Stimulated activated naive CD8-positive, alpha-beta T cell treated with anti-CD3 and anti-CD28 coated beads, Interleukin-15, Interleukin-2, amounts not matched to agents 100 ng/mL and 50 ng/mL, for 24 hours (primary cell): ENCODE results near the gene RP2.

Experiments used
- H3K27ac Mint-ChIP-seq: one replicate; pipeline ENCODE4 v1.8.0; 2021; ENCODE audit warnings: mild to moderate bottlenecking, mixed read lengths
- H3K27me3 Mint-ChIP-seq: one replicate; pipeline ENCODE4 v1.8.0; 2021; ENCODE audit warnings: mixed read lengths
- H3K36me3 Mint-ChIP-seq: one replicate; pipeline ENCODE4 v1.8.0; 2021; ENCODE audit warnings: low read depth, mixed read lengths
- H3K4me1 Mint-ChIP-seq: one replicate; pipeline ENCODE4 v1.8.0; 2021; ENCODE audit warnings: low read depth, mixed read lengths
- H3K4me3 Mint-ChIP-seq: one replicate; pipeline ENCODE4 v1.8.0; 2021; ENCODE audit warnings: mild to moderate bottlenecking, mixed read lengths
- H3K9me3 Mint-ChIP-seq: one replicate; pipeline ENCODE4 v1.8.0; 2021; ENCODE audit warnings: mixed read lengths

The RP2 gene

DNA sequence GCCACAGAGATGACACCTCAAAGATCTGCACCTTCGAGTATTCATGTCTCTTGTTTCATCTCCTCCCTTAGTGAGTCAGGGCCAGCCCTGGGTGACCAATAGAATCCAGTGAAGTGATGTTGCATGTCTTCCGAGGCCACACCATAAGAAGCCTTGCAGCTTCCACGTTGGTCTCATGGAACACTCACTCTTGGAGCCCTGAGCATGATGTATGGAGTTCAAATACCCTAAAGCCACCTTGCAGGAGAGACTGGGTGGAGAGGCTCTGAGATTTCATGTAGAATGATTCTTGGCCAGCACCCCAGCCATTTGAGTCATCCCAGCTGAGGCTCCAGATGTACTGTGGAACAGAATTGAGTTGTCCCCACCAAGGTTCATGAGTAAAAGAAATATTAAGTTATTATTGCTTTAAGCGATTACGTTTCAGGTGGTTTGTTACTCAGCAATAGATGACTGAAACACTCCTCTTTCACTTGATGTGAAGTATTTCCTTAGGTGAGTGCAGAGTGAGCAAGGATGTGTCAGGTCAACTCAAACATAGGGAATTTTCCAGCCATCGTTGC, 5.0 kb upstream of the RP2 start:
- no peak overlapping the region for H3K27ac Mint-ChIP-seq
- no peaks in the 10 kb centered on the region for H3K27me3 Mint-ChIP-seq
- H3K36me3 Mint-ChIP-seq: no peaks in the 10 kb centered on the region
- no peak overlapping the region for H3K4me3 Mint-ChIP-seq
- no peaks in the 10 kb centered on the region for H3K9me3 Mint-ChIP-seq
- H3K4me1 Mint-ChIP-seq: peaks cover 6% of the 10 kb centered on the region

DNA sequence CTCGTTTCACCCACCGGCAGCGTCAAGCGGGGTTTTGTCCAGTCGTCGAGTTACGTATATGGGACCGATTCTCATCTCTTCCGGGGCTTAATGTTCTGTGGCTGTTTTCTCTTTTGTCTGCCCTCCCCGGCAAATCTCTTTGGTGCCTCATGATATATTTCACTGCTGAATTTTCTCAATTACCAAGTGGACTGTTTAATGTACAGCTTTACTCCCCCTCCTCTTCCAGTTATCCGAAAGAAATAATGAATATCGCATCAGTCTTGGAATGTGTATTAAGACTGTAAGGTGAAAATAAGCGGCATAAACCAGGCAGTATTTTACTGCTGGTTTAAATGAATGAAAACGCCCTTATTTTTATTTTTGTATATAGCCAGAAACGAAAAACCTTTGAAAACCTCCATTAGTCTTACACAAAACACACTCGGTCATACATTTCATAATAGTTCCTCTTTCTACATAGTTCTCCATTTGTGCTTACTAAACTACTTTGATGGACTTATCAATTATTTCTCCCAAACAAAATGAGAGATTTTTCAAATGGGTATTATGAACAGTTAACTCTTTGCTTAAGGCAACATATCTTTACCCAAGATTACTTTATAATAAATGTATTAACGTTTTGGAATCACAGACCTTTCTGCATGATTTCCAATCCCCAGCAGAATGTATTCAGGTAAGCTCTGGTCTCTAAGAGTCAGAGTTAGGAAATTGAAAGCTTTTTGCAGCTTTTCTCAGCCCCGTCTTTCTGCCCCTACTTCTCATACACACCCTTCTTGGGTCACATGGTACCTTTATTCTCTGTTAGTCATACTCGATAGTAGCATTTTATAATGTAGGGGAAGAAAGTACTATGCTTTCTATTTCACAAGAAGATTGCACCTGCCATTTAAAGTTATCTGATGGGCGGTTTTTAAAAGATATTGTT, 979 bp downstream of the RP2 start:
- H3K27ac Mint-ChIP-seq: peak overlapping the region; percentile 88

DNA sequence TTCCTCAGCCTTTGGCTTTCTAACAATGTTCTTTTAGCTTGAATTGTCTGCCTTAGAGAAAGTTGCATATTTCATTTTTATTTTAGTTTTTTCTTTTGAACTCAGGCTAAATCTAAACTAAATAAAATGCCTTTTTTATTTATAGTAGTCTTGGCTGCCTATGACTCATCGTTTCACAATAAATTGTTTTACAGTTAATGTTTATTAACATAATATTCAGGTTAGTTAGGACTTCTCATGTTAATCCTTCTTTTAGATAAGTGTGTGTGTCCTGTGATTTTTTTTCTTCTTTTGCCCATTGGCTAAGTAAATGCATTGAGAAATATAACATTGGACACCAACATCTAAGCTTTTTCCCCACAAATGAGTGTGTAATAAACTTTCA, 1.6 kb downstream of the RP2 start:
- Mint-ChIP-seq H3K36me3 (no peaks in the 10 kb centered on the region), H3K4me1 (peaks cover 21% of the 10 kb centered on the region), H3K27me3 (no peaks in the 10 kb centered on the region), H3K27ac (no peak overlapping the region), H3K9me3 (no peaks in the 10 kb centered on the region), H3K4me3 (peak overlapping the region; percentile 94)

More for the DNA sequence above, 979 bp downstream of the RP2 start:
- H3K36me3 Mint-ChIP-seq: no peaks in the 10 kb centered on the region
- H3K9me3 Mint-ChIP-seq: no peaks in the 10 kb centered on the region
- no peaks in the 10 kb centered on the region for H3K27me3 Mint-ChIP-seq
- H3K4me3 Mint-ChIP-seq: peak overlapping the region; percentile 94
- peaks cover 21% of the 10 kb centered on the region for H3K4me1 Mint-ChIP-seq

DNA sequence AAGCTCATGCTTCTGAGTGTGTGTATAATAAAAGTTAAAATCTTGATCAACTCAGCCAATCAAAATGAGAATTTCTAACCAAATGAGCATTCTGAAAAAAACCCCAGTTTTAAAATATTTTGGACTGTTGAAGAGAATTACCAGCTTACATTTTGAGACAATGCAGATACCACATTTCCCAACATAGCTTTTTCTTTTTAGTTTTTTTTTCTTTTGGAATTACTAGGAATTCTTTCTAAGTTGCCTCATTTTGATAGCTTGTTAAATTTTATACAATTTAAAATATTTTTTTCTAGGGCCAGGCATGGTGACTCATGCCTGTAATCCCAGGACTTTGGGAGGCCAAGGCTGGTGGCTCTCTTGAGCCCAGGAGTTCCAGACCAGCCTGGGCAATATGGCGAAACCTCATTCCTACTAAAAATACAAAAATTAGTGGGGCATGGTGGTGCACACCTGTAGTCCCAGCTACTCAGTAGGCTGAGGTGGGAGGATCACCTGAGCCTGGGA, 2.2 kb downstream of the RP2 start:
- no peak overlapping the region for H3K27ac Mint-ChIP-seq
- no peaks in the 10 kb centered on the region for H3K36me3 Mint-ChIP-seq
- H3K4me3 Mint-ChIP-seq: peak overlapping the region; percentile 94
- H3K9me3 Mint-ChIP-seq: no peaks in the 10 kb centered on the region
- no peaks in the 10 kb centered on the region for H3K27me3 Mint-ChIP-seq
- peaks cover 21% of the 10 kb centered on the region for H3K4me1 Mint-ChIP-seq

DNA sequence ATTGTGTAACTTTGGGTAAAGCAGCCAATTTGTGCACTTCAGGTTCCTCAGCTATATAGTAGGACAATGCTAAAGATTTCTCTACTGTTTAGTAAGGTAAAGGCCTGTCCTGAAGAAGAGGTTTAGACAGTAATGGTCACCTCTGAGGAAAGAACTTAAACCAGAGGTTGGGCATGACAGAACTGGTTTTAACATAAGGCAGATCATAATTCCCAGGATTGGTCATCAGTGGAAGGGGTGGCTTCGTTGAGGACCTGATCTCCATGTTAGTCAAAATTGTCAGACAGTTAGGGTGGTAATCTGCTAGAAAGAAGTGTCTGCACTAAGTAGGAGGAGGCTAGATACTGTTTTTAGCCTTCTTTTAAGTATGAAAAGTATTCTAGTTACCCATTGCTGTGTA, 4.1 kb downstream of the RP2 start:
- Mint-ChIP-seq H3K9me3 (no peaks in the 10 kb centered on the region), H3K4me3 (no peak overlapping the region), H3K36me3 (no peaks in the 10 kb centered on the region), H3K27ac (no peak overlapping the region), H3K27me3 (no peaks in the 10 kb centered on the region), H3K4me1 (peaks cover 21% of the 10 kb centered on the region)

DNA sequence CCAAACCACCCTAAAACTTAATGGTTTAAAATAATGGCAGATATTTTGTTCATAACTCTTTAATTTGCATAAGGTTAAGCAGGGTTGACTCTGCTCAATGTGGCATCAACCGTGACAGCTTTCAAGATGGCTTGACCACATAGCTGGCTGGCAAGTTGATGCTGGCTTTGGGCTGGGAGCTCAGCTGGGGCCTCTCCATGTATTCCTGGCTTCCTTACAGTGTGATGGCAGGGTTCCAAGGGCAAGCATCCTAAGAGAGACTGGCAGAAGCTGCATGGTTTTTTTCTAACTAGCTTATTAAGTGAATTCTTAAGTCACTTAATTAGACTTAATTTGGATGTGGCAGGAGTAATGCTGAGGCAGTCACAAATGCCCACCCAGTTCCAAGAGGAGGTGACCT, 4.5 kb downstream of the RP2 start:
- H3K27me3 Mint-ChIP-seq: no peaks in the 10 kb centered on the region
- H3K27ac Mint-ChIP-seq: no peak overlapping the region
- H3K4me1 Mint-ChIP-seq: peaks cover 17% of the 10 kb centered on the region
- H3K4me3 Mint-ChIP-seq: no peak overlapping the region
- no peaks in the 10 kb centered on the region for H3K36me3 Mint-ChIP-seq
- H3K9me3 Mint-ChIP-seq: no peaks in the 10 kb centered on the region

DNA sequence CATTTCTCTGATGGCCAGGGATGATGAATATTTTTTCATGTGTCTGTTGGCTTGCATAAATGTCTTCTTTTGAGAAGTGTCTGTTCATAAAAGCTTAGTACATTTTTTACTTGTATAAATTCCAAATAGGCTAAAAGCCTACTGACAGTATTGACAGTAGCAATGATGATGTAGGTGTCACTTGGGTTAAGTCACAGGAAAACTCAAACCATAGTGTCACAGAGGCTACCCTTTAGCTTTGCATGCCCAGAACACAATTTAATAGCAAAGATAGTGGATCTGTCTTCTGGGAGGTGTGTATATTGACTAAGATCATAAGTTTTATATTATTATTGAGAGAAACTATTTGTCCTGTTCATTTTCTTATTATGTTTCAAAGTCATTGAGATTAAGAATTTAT, 8.1 kb downstream of the RP2 start:
- Mint-ChIP-seq H3K36me3 (no peaks in the 10 kb centered on the region), H3K9me3 (no peaks in the 10 kb centered on the region), H3K27me3 (no peaks in the 10 kb centered on the region), H3K4me3 (no peak overlapping the region), H3K4me1 (peaks cover 10% of the 10 kb centered on the region), H3K27ac (no peak overlapping the region)

DNA sequence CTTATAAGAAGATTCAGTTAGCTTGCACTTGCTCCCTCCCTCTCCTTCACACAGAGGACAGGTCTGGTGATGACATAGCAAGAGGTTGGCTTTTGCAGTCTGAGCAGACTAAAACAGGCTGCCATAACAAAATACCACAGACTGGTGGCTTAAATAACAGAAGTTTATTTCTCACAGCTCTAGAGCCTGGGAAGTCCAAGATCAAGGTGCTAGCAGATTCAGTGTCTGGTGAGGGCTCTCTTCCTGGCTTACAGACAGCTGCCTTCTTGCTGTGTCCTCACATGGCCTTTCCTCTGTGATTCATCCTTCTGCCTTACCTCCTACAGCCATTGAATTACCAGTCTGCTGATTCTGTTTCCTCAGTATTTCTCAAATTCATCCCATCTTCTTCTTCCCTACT, 13.1 kb downstream of the RP2 start:
- Mint-ChIP-seq H3K9me3 (no peaks in the 10 kb centered on the region), H3K27ac (no peak overlapping the region), H3K36me3 (peaks cover 4% of the 10 kb centered on the region), H3K4me1 (peaks cover 7% of the 10 kb centered on the region), H3K4me3 (no peak overlapping the region), H3K27me3 (no peaks in the 10 kb centered on the region)

DNA sequence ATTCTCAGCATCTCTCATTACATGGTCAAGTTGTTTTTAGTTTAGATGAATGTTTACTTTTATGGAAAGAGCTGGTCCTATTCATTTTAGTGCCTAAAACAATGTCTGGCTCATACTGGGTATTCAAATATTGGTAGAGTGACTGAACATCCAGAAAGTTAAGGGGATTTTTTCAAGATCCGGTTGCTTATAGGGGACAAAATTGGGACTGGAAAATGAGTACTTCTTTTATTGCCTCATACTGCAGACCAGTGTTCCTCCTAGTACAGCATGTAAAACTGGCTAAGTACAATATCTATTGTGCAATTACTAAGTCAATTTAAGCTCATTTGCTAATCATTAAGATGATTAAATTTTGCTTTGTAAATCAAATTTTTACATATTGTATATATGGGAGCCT, 13.9 kb downstream of the RP2 start:
- Mint-ChIP-seq H3K27ac (no peak overlapping the region), H3K4me3 (no peak overlapping the region), H3K27me3 (no peaks in the 10 kb centered on the region), H3K36me3 (peaks cover 4% of the 10 kb centered on the region), H3K9me3 (no peaks in the 10 kb centered on the region), H3K4me1 (peaks cover 7% of the 10 kb centered on the region)

DNA sequence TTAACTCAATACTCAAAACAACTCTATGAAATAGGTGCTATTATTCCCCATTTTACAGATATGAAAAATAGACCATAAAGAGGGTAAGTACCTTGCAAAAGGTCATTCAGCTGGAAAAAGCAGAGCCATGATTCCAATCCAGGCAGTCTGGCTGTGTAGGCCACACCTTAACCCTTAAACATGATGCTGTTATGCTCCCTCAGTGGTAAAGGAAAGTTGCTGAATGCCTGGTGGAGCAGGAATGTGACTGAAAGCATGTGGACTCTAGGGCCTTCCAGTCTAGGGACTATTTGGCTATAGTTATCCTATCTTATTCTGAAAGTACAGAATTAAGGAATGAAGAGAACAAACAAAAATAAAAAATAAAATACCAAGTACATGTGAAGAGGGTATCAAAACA, 19.6 kb downstream of the RP2 start:
- Mint-ChIP-seq H3K36me3 (peaks cover 17% of the 10 kb centered on the region), H3K27me3 (no peaks in the 10 kb centered on the region), H3K9me3 (no peaks in the 10 kb centered on the region), H3K4me1 (no peaks in the 10 kb centered on the region), H3K27ac (no peak overlapping the region), H3K4me3 (no peak overlapping the region)

DNA sequence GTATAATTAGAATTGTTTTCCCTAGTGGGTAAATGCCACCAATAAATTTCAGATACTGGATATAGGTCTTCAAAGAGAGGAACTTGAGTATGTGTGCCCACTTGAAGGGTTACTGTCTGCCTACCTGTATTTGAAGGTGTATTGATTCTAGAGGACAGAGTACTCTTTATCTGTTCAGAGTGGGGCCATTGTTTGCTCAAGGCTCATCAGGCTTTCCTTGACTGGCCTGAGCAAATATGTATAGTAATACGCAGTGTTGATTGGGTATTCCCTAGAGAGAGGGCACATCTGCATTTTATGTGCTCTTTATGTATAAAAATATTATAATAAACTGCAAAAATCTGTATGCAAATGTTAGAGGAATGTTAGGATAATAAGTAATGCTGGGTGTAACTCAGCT, 23.7 kb downstream of the RP2 start:
- no peaks in the 10 kb centered on the region for H3K27me3 Mint-ChIP-seq
- no peaks in the 10 kb centered on the region for H3K9me3 Mint-ChIP-seq
- H3K36me3 Mint-ChIP-seq: peaks cover 28% of the 10 kb centered on the region
- H3K4me3 Mint-ChIP-seq: no peak overlapping the region
- no peaks in the 10 kb centered on the region for H3K4me1 Mint-ChIP-seq
- no peak overlapping the region for H3K27ac Mint-ChIP-seq

DNA sequence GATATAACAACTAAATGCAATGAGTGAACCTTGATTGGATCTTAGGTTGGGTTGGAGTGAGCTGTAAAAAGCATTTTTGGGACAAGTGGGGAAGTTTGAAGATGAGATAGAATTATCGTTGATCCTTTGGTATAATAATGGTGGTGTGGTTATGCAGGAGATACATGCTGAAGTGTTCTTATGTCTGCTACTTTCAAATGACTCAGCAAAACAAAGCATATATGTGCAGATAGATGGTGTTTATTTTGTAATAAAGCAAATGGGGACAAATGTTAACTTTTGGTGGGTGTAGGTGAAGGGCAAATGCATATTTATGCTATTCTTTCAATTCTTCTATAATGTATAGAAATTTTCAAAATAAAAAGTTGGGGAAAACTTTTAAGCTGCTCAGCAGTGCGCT, 26.2 kb downstream of the RP2 start:
- Mint-ChIP-seq H3K4me3 (no peak overlapping the region), H3K27ac (no peak overlapping the region), H3K27me3 (no peaks in the 10 kb centered on the region), H3K9me3 (no peaks in the 10 kb centered on the region), H3K4me1 (no peaks in the 10 kb centered on the region), H3K36me3 (peaks cover 22% of the 10 kb centered on the region)

DNA sequence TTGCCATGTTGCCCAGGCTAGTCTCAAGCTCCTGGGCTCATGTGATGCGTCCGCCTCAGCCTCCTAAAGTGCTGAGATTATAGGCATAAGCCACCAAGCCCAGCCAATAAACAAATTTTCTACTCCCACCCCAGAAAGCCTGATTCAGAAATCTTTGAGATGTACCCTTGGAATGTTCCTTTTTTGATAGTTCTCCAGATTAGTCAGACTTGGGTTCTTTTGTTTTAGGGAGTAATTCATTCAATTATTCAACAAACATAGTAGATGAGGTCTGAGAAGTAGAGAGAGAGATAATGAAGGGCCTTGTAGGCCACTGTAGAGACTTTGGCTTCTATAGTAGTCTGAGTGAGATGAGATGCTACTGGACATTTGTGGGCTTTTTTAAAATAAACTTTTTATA, 27.8 kb downstream of the RP2 start:
- no peak overlapping the region for H3K27ac Mint-ChIP-seq
- H3K4me3 Mint-ChIP-seq: no peak overlapping the region
- H3K4me1 Mint-ChIP-seq: no peaks in the 10 kb centered on the region
- no peaks in the 10 kb centered on the region for H3K9me3 Mint-ChIP-seq
- peaks cover 22% of the 10 kb centered on the region for H3K36me3 Mint-ChIP-seq
- H3K27me3 Mint-ChIP-seq: no peaks in the 10 kb centered on the region

DNA sequence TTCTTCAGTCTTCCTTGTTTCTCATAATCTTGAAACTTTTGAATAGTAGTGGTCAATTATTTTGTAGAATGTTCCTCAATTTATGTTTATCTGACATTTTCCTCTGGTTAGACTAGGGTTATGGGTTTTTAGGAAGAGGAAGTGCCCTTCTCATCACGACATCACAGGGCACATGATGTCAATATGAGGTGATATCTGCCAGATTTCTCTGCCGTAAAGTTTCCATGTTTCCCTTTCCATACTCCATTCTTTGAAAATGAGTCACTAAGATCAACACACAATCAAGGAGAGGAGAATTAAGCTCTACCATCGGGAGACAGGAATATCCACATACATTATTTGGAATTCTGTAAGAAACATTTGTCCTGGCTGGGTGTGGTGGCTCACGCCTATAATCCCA, 28.4 kb downstream of the RP2 start:
- Mint-ChIP-seq H3K27me3 (no peaks in the 10 kb centered on the region), H3K9me3 (no peaks in the 10 kb centered on the region), H3K4me1 (no peaks in the 10 kb centered on the region), H3K4me3 (no peak overlapping the region), H3K36me3 (peaks cover 18% of the 10 kb centered on the region), H3K27ac (no peak overlapping the region)

DNA sequence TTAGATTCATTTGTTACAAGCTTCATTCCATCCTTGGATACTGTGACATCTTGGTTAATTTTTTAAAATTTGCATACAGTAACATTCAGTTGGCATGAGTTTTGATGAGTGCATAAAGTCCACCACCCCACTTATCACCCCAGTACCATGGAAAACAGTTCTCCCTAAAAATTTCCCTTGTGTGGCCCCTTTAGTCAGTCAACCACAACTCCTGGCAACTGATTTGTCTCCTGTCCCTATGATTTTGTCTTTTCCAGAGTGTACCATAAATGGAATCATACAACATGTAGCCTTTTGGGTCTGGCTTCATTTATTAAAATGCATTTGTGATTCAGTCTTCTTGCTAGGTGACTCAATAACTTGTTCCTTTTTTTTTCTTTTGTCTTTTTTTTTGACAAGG, 29.9 kb downstream of the RP2 start:
- no peaks in the 10 kb centered on the region for H3K27me3 Mint-ChIP-seq
- H3K4me1 Mint-ChIP-seq: no peaks in the 10 kb centered on the region
- H3K36me3 Mint-ChIP-seq: peaks cover 15% of the 10 kb centered on the region
- H3K4me3 Mint-ChIP-seq: no peak overlapping the region
- H3K9me3 Mint-ChIP-seq: no peaks in the 10 kb centered on the region
- no peak overlapping the region for H3K27ac Mint-ChIP-seq

DNA sequence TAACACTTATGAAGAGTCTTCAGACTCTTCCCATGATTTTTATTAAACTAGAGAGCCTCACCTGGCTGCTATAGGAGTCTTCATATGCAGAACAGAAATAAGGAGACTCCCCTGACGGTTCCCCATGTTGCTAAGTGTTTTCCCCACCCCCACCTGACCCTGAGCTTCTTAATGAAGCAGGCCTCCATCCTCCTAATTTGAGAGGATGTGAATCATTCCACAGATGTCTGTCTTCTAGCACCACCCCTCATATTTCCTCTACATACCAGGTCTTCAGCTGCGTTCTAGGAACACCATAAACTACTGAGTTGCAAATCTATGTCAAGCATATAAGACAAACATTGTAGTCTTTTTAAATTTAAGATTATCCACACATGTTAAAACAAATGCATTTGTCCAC, 36.9 kb downstream of the RP2 start:
- Mint-ChIP-seq H3K9me3 (no peaks in the 10 kb centered on the region), H3K36me3 (no peaks in the 10 kb centered on the region), H3K4me1 (no peaks in the 10 kb centered on the region), H3K4me3 (no peak overlapping the region), H3K27me3 (no peaks in the 10 kb centered on the region), H3K27ac (no peak overlapping the region)
